Fibroblast of lung (primary cell): Measurements from ENCODE around the gene NAT14.

Experiments
- CTCF ChIP-seq, 2 donors: IDR thresholded peaks in 1 of 2; conservative IDR thresholded peaks in 1 of 2; 1 replicate in 1 of 2; 2 replicates in 1 of 2; pipeline ENCODE4 v1.5.1; 2011 to 2012; ENCODE audit warnings: low read length in 2 of 2, control low read depth in 1 of 2, inconsistent platforms in 1 of 2, low read depth in 1 of 2, mild to moderate bottlenecking in 1 of 2
- EZH2 ChIP-seq: IDR thresholded peaks from 2 replicates; pipeline ENCODE4 v1.5.1; 2012; ENCODE audit warnings: low read length, control low read depth, mild to moderate bottlenecking; ENCODE audit errors: missing control alignments

GRCh38 chr19:55451965-55452748, 32.8 kb upstream of the NAT14 start:
- TF ChIP-seq CTCF (conservative IDR thresholded peaks at IDR 0.05 in 1 of 2, IDR thresholded peaks at IDR 0.05 in 1 of 2; ENCODE audit: low read depth in 1 of 2, low read length in 2 of 2) (no peak), EZH2 (peak; percentile 98)
